T-cell (primary cell): Measurements from ENCODE around the gene SMPD3. TPM values are rescaled to one million over a fixed set of nuclear protein-coding genes. Genes with fewer than 3 reads are reported as not detected.
"Not testable (repeated sequence)": the region's sequence is repeated elsewhere in the genome, so short reads cannot be mapped to it uniquely, and the experiment has no call there.

Experiments used
- ATAC-seq, 4 experiments: fragments of 200-7000 bp in 3 of 4; fragments of 150-1000 bp in 1 of 4; cut with Tn5 transposase; replicated peaks in 1 of 4; 1 replicate in 3 of 4; 2 replicates in 1 of 4; pipeline ENCODE4 v1.10.0; 2021; ENCODE audit warnings: moderate library complexity in 3 of 4, mild to moderate bottlenecking in 2 of 4, moderate number of reproducible peaks in 1 of 4
- CTCF ChIA-PET, 2 donors: fragments of 300-600 bp; sonication (Branson Sonifier 250); formaldehyde crosslinking; loops; one replicate each; lab custom pipeline; 2022; ENCODE audit warnings: antibody characterized with exemption in 2 of 2; lab: Charles Lee
- POLR2A ChIA-PET, 2 donors: fragments of 300-600 bp; sonication (Branson Sonifier 250); formaldehyde crosslinking; loops; one replicate each; lab custom pipeline; 2022; ENCODE audit warnings: antibody characterized with exemption in 2 of 2; lab: Charles Lee
- DNase-seq, 35 experiments: peaks; one replicate each; pipeline versions ENCODE4 v3.0.0 to v3.0.0-alpha.2; 2013 to 2023
- H3K27ac ChIP-seq: one replicate; pipeline ENCODE4 v1.5.1; 2013; ENCODE audit warnings: low read length
- H3K27me3 ChIP-seq, 2 experiments: replicated peaks in 1 of 2; 1 replicate in 1 of 2; 2 replicates in 1 of 2; pipeline versions ENCODE4 v1.6.1 to v1.7.0; 2013; ENCODE audit warnings: low read length in 1 of 2, mixed read lengths in 1 of 2; ENCODE audit not compliant: control insufficient read depth in 2 of 2, insufficient read depth in 2 of 2; ENCODE audit errors: extremely low read depth in 1 of 2
- H3K36me3 ChIP-seq, 2 donors: 1 replicate in 1 of 2; 2 replicates in 1 of 2; pipeline versions ENCODE4 v1.6.1 to v1.7.0; 2013; ENCODE audit warnings: low read length in 1 of 2; ENCODE audit not compliant: control insufficient read depth in 2 of 2, insufficient read depth in 1 of 2; ENCODE audit errors: extremely low read depth in 1 of 2
- H3K4me1 ChIP-seq, 2 experiments: 1 replicate in 1 of 2; 2 replicates in 1 of 2; pipeline versions ENCODE4 v1.6.1 to v1.7.0; 2013; ENCODE audit warnings: low read length in 2 of 2, mixed read lengths in 1 of 2; ENCODE audit not compliant: insufficient read depth in 2 of 2, control insufficient read depth in 1 of 2; ENCODE audit errors: extremely low read depth in 1 of 2
- H3K4me3 ChIP-seq, 2 donors: 1 replicate in 1 of 2; 2 replicates in 1 of 2; pipeline versions ENCODE4 v1.5.1 to v1.7.0; 2013; ENCODE audit warnings: mild to moderate bottlenecking in 2 of 2, low read length in 1 of 2, moderate library complexity in 1 of 2; ENCODE audit not compliant: control insufficient read depth in 1 of 2; ENCODE audit errors: extremely low read depth in 1 of 2
- H3K9me3 ChIP-seq: 2 replicates; pipeline ENCODE4 v1.7.0; 2013
- H3K27ac Mint-ChIP-seq, 2 donors: one replicate each; pipeline ENCODE4 v1.8.0; 2020 to 2021; ENCODE audit warnings: mild to moderate bottlenecking in 2 of 2, mixed read lengths in 2 of 2
- H3K27me3 Mint-ChIP-seq, 2 donors: one replicate each; pipeline ENCODE4 v1.8.0; 2021 to 2022; ENCODE audit warnings: mixed read lengths in 2 of 2
- H3K36me3 Mint-ChIP-seq: one replicate; pipeline ENCODE4 v1.8.0; 2021; ENCODE audit warnings: mixed read lengths
- H3K4me1 Mint-ChIP-seq, 3 donors: one replicate each; pipeline ENCODE4 v1.8.0; 2020 to 2022; ENCODE audit warnings: mixed read lengths in 3 of 3, mild to moderate bottlenecking in 1 of 3
- H3K4me3 Mint-ChIP-seq, 3 donors: one replicate each; pipeline ENCODE4 v1.8.0; 2020 to 2022; ENCODE audit warnings: mild to moderate bottlenecking in 3 of 3, mixed read lengths in 3 of 3, moderate library complexity in 3 of 3
- H3K9me3 Mint-ChIP-seq, 3 donors: one replicate each; pipeline ENCODE4 v1.8.0; 2020 to 2022; ENCODE audit warnings: mixed read lengths in 3 of 3
- WGBS: methylation state at CpG from one replicate; pipeline ENCODE4 v1.1.5; 2013; ENCODE audit warnings: missing lambda C conversion rate; ENCODE audit not compliant: insufficient coverage; 5-methylcytosine and 5-hydroxymethylcytosine counted together
- total RNA-seq, 35 experiments: library from RNA in 6 of 35; stranded (reverse) in 6 of 35; fragments of 120-200 nt in 1 of 35; gene quantifications; one replicate each; pipeline versions ENCODE4 v1.2.1 to v1.2.4 and lab custom pipeline; 2013 to 2026

The SMPD3 gene
- total RNA-seq: 1 to 10 TPM in 4 of 5 donors, under 1 TPM in 1; 0.93 to 2.3 (median 1.7) TPM
- total RNA-seq (2013): 1.9 TPM
- total RNA-seq (lab: John Stamatoyannopoulos, UW): 0.06 to 4.5 (median 1.9) reads per million in 29 experiments

- ChIA-PET CTCF (interaction anchor here in 1 of 2 donors (0.6 to 0.7 kb wide), 2 partner anchors 52 to 1965 kb away, joined by 3 read pairs; no protein-coding TSS in a partner anchor), POLR2A (interaction anchor here in 1 of 2 donors (0.6 to 0.7 kb wide), 3 partner anchors 730 to 1876 kb away, joined by 3 read pairs; no protein-coding TSS in a partner anchor)
- peak within 1 kb of the TSS; percentile 36 to 49 for H3K27ac Mint-ChIP-seq
- H3K27me3 Mint-ChIP-seq: peaks cover 15 to 27% of the 10 kb centered on the region in 2 donors
- H3K9me3 Mint-ChIP-seq: no peaks in the 10 kb centered on the region
- ATAC-seq (peak; percentile 95 to 99 (median 98)), DNase-seq (peak; percentile 95 to 99 (median 98))
- Histone ChIP-seq H3K27ac (no peak within 1 kb of the TSS), H3K27me3 (peaks cover 8 to 31% of the 10 kb centered on the region in 2 experiments), H3K4me1 (peaks cover 9 to 31% of the 10 kb centered on the region in 2 experiments), H3K36me3 (no peaks in the 10 kb centered on the region), H3K4me3 (peak within 1 kb of the TSS; percentile 49 to 58), H3K9me3 (no peaks in the 10 kb centered on the region)
- no peaks in the 10 kb centered on the region for H3K36me3 Mint-ChIP-seq
- peak within 1 kb of the TSS; percentile 64 to 72 (median 71) for H3K4me3 Mint-ChIP-seq
- WGBS: 1% methylated on average over 55 of the region's 59 CpGs
- peaks cover 16 to 34% (median 29%) of the 10 kb centered on the region in 3 donors for H3K4me1 Mint-ChIP-seq
Observed at GRCh38 chr16:68448360-68448970, at the start of gene SMPD3. SMPD3 (minus strand) TSS chr16:68448508; CDS start chr16:68372181, 76,327 bp downstream.

GRCh38 chr16:68496689-68497088, 48.4 kb upstream of the SMPD3 start:
- WGBS: 88% methylated on average over 6 of the region's 8 CpGs
- Histone ChIP-seq H3K36me3 (no peaks in the 10 kb centered on the region), H3K27ac (no peak overlapping the region), H3K4me1 (no peaks in the 10 kb centered on the region), H3K27me3 (peaks cover 0 to 21% of the 10 kb centered on the region in 2 experiments), H3K4me3 (no peak overlapping the region), H3K9me3 (no peaks in the 10 kb centered on the region)
- ChIA-PET POLR2A (no interaction called here), CTCF (no interaction called here)
- Mint-ChIP-seq H3K36me3 (no peaks in the 10 kb centered on the region), H3K4me1 (peaks cover 0 to 7% (median 2%) of the 10 kb centered on the region in 3 donors), H3K4me3 (no peak overlapping the region), H3K27me3 (peaks cover 0 to 2% of the 10 kb centered on the region in 2 donors), H3K27ac (no peak overlapping the region), H3K9me3 (no peaks in the 10 kb centered on the region)
- no peak for DNase-seq
- no peak for ATAC-seq

GRCh38 chr16:68494261-68494660, 46.0 kb upstream of the SMPD3 start:
- H3K27me3 ChIP-seq: peaks cover 0 to 27% of the 10 kb centered on the region in 2 experiments
- POLR2A ChIA-PET: interaction anchor here in 1 of 2 donors (0.6 kb wide), 1 partner anchor 760 kb away, joined by 3 read pairs; no protein-coding TSS in a partner anchor

GRCh38 chr16:68493412-68494070, 45.2 kb upstream of the SMPD3 start:
- ATAC-seq (no peak), DNase-seq (no peak)
- Mint-ChIP-seq H3K4me3 (no peak overlapping the region), H3K9me3 (no peaks in the 10 kb centered on the region), H3K27me3 (no peaks in the 10 kb centered on the region), H3K4me1 (no peaks in the 10 kb centered on the region), H3K36me3 (no peaks in the 10 kb centered on the region), H3K27ac (no peak overlapping the region)
- CTCF ChIA-PET: interaction anchor here in 1 of 2 donors (0.5 kb wide), 1 partner anchor 16 kb away, joined by 3 read pairs; no protein-coding TSS in a partner anchor
- WGBS: 88% methylated on average over 4 of the region's 5 CpGs
- Histone ChIP-seq H3K27me3 (peaks cover 0 to 27% of the 10 kb centered on the region in 2 experiments), H3K27ac (no peak overlapping the region), H3K4me3 (no peak overlapping the region), H3K9me3 (no peaks in the 10 kb centered on the region), H3K36me3 (no peaks in the 10 kb centered on the region), H3K4me1 (no peaks in the 10 kb centered on the region)
- POLR2A ChIA-PET: no interaction called here

More at GRCh38 chr16:68494261-68494660, 46.0 kb upstream of the SMPD3 start:
- H3K27ac ChIP-seq, H3K27ac Mint-ChIP-seq, H3K4me3 Mint-ChIP-seq, H3K4me1 Mint-ChIP-seq, H3K36me3 ChIP-seq, H3K4me3 ChIP-seq, H3K4me1 ChIP-seq, H3K9me3 ChIP-seq, CTCF ChIA-PET, H3K36me3 Mint-ChIP-seq, DNase-seq, H3K9me3 Mint-ChIP-seq, ATAC-seq, H3K27me3 Mint-ChIP-seq: not testable (repeated sequence)
- 100% methylated on average over 3 of the region's 5 CpGs for WGBS

GRCh38 chr16:68492543-68493411, 44.5 kb upstream of the SMPD3 start:
- Histone ChIP-seq H3K4me3 (no peak overlapping the region), H3K27me3 (peaks cover 0 to 27% of the 10 kb centered on the region in 2 experiments), H3K9me3 (no peaks in the 10 kb centered on the region), H3K27ac (no peak overlapping the region), H3K36me3 (no peaks in the 10 kb centered on the region), H3K4me1 (no peaks in the 10 kb centered on the region)
- 85% methylated on average over 3 of the region's 6 CpGs for WGBS
- no peaks in the 10 kb centered on the region for H3K27me3 Mint-ChIP-seq
- H3K36me3 Mint-ChIP-seq: no peaks in the 10 kb centered on the region
- no peak overlapping the region for H3K27ac Mint-ChIP-seq
- POLR2A ChIA-PET: no interaction called here
- no peak overlapping the region for H3K4me3 Mint-ChIP-seq
- no peaks in the 10 kb centered on the region for H3K4me1 Mint-ChIP-seq
- CTCF ChIA-PET: no interaction called here
- DNase-seq (no peak), ATAC-seq (no peak)
- H3K9me3 Mint-ChIP-seq: no peaks in the 10 kb centered on the region

GRCh38 chr16:68492151-68492542, 43.8 kb upstream of the SMPD3 start:
- Mint-ChIP-seq H3K27me3 (no peaks in the 10 kb centered on the region), H3K27ac (no peak overlapping the region), H3K9me3 (no peaks in the 10 kb centered on the region), H3K4me3 (no peak overlapping the region), H3K4me1 (peaks cover 0 to 2% (median under 1%) of the 10 kb centered on the region in 3 donors), H3K36me3 (no peaks in the 10 kb centered on the region)
- Histone ChIP-seq H3K27me3 (peaks cover 0 to 27% of the 10 kb centered on the region in 2 experiments), H3K4me1 (no peaks in the 10 kb centered on the region), H3K9me3 (no peaks in the 10 kb centered on the region), H3K27ac (no peak overlapping the region), H3K36me3 (no peaks in the 10 kb centered on the region), H3K4me3 (no peak overlapping the region)
- ATAC-seq: no peak
- WGBS: 87% methylated on average over 10 of the region's 11 CpGs
- DNase-seq: no peak
- POLR2A ChIA-PET: no interaction called here
- CTCF ChIA-PET: no interaction called here
